HT-29 (cell line): ENCODE measurements around the gene STRIP1. TPM values are rescaled to one million over a fixed set of nuclear protein-coding genes. Genes with fewer than 3 reads are reported as not detected.
A peak's percentile ranks its signal among the peaks of the same experiment; 100 is the strongest.
"Not testable (repeated sequence)": the region's sequence is repeated elsewhere in the genome, so short reads cannot be mapped to it uniquely, and the experiment has no call there.

Experiments used
- DNase-seq: peaks from one replicate; pipeline ENCODE4 v3.0.0-alpha.2; 2015; ENCODE audit warnings: low spot score
- total RNA-seq: library from RNA; depleted of rRNA; stranded (reverse); fragments of >200 nt; shearing (Covaris generic); gene quantifications from 2 replicates; pipeline ENCODE4 v1.2.3, GENCODE V29; 2014

STRIP1 gene
- total RNA-seq, 1 experiment from 2014 or later: 24.1 TPM

DNA sequence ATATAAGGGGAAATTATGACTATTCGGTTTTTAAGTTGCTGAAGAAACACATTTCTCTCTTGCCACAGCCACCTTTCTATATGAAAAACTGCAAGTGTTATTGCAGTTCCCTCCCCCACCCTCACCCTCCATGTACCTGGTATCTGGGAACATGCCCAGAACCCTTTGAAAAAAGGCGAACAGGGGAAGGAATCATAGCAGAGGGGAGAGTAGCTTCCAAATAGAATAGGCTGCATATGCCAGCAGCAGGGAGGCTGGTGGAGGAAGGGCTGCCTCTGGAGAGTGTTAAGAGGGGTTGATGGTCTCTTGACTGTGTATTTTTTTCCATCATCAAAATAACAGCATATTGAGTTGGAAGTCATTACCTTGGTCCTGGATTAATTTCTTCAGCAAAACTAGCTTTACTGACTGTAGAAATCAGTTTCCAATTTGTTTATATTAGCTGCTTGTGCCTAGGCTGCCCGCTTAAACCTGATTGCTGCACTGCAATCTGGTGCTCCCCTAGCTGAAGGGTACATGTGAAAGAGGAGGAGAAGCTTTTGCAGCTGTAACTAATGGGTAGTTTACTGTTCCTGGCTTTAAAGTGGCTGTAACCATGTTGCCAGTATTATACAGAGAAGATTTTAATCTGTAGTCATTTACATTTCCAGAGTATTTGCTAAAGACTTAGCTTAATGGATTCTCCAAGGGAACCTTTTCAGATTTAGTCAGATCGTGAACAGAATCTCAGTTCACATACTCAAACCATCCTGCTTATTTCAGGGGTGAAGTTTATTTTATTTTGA lies 27.2 kb upstream of the STRIP1 start:
- no peak for DNase-seq

GRCh38 chr1:110008971-110009565 lies 25.4 kb upstream of the STRIP1 start:
- no peak for DNase-seq

DNA sequence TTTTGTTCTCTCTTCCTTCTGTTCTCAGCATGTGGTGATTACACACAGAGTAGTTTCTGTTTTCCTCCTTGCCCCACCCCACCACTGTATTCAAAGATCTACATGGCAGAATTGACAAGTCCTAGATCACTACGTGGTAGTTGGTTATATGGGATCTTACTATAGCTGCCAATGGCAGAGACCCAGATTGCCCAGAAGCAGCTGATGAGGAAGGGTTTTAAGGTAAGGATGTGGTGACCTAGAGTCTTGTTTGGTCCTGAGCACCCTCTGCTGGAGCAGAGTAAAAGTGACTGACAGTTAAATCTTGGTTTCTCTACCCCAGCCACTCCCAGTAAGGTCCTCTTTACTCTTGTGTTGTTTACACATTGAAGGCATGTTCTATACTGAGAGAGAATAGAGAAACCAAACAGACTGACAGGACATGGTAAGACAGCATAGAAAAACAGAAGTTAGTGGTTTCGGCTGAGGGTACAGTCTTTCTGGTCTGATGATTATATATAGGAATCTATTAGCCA lies 22.8 kb upstream of the STRIP1 start:
- DNase-seq: peak; percentile 67

GRCh38 chr1:110012100-110012780 lies 22.2 kb upstream of the STRIP1 start:
- DNase-seq: no peak

GRCh38 chr1:110017792-110018191 lies 16.6 kb upstream of the STRIP1 start:
- no peak for DNase-seq

DNA sequence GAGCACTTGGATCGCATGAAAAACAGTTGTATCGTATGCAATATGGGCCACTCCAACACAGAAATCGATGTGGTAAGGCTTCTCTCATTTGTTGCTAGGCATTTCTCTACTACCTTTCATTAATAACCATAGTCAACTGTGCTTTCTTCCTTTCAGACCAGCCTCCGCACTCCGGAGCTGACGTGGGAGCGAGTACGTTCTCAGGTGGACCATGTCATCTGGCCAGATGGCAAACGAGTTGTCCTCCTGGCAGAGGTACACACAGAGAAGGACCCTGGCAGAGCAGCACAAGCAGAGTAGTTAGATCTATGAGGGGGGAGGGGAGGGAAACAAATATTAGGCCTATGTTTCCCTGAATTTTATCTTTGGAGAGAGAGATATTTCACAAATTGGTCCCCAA lies 16.0 kb upstream of the STRIP1 start:
- no peak for DNase-seq

DNA sequence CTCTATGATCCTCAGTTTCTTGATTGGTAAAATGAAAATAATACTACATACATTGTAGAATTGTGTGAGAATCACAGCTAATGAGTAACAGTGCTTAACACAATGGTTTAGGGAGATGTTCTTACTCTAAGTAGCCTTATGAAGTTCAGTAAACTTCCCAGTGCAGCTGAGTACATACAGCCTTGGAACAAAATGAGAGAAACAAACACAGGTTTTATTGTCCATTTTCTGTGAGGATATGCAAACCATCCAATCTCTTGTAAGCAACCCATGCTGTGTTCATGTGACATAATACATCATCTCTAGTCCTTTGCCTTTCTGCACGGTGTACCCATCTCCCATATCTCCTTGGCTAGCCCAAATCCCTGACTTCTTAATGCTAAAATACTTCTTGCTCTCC lies 14.7 kb upstream of the STRIP1 start:
- DNase-seq: no peak

DNA sequence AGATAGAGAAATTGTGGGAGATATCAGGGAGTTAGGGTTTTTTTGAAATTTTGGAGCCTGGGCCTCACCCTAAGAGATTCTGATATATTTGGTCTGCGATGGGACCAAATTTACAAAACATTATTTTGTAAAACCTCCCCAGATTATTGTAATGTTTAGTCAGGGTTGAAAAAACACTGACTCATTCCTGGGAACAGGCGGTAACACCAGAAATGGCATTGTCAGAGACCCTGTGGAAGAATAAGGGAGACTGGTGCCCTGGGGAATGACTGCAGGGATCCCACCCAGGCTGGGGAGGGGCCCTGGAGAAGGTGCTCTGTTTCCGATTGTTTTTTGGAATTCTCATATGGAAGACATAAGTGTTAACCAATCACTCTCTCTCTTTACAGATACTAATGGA lies 13.1 kb upstream of the STRIP1 start:
- DNase-seq: no peak

GRCh38 chr1:110024613-110025012 lies 9.8 kb upstream of the STRIP1 start:
- DNase-seq: no peak

DNA sequence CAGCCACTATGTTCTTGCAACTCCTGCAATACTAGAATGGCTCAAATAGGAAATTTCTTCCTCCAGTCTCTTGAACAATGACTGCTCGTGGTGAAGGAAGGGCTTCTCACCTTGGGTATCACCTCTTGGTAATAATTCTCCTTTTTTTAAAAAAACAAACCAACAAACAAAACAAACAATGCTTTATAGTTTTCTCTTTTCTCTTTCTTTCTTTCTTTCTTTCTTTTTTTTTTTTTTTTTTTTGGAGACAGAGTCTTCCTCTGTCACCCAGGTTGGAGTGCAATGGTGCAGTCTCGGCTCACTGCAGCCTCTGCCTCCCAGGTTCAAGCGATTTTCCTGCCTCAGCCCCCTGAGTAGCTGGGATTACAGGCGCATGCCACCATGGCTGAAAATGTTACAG lies 3.7 kb upstream of the STRIP1 start:
- not testable (repeated sequence) for DNase-seq

DNA sequence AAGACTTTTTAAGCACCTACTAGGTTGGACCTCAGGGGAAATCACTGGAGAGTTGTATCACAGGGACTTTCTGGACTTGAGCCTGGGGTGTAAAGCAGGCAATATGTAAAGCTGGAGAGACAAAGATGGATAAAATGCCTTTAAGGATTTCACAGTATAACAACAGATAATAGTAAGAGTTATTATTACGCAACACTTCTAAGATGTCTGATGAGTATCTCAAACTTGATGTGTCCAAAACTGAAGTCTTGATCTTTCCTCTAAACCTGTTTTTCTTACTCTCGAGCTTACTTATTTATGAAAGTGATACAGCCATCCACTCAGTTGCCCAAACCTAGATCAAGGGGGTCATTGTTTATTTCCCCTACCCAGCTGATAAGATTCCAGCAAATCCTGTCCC lies 2.1 kb upstream of the STRIP1 start:
- DNase-seq: no peak

DNA sequence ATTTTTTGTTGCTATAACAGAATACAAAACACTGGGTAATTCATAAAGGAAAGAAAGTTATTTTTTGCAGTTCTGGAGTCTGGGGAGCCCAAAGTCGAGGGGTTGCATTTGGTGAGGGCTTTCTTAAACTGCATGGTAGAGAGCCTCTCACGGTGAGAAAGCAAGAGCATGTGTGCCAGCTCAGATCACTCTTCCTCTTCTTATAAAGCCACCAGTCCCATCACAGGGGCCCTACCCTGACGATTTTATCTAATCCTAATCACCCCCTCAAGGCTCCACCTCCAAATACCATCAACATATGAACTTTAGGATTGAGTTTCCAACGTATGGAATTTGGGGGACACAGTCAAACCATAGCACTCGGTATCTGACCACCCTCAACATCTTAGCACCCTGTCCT lies 1.0 kb upstream of the STRIP1 start:
- DNase-seq: no peak

GRCh38 chr1:110034040-110034450 lies 379 bp upstream of the STRIP1 start:
- DNase-seq: no peak

DNA sequence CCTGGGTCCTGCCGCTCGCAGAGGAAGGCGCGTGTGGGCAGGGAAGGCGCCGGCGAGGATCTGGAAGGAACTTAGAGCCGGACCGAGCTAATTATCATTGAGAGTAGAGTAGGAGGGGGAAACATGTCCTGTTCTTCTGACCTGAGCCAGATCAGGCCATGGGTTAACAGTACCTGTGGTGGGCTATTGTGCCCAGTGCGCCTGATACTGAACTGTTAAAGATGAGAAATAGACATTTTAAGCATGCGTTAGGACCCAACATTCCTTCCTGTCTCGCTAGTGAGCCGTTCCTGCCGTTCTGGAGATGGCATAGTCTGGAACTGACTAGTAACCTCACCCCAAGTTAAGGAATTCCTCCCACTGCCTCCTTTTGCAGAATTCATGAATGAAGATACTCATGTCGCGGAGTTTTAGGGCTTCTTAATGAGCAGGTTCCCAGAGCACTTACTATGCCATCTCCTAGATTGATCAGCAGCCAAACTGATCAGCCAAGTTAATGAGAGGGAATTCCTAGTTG lies 870 bp downstream of the STRIP1 start:
- no peak for DNase-seq

DNA sequence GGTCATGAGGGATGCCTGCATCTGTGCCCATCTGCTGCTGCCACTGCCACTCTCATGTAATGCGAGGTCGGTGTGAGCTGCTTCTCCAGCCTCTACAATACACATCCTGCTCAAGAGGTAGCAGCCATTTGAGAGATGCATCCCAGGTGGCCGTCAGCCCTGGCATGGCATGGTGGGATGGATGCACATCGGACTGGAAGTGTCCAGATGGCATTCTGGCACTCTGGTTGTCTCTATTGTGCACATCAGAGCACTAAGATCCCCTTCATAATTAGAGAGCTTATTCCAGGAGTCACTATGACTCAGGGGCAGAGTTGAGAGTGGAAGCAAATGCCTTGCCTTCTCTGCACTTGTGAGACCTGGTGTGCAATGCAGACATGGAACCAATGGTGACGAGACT lies 3.8 kb downstream of the STRIP1 start:
- no peak for DNase-seq

DNA sequence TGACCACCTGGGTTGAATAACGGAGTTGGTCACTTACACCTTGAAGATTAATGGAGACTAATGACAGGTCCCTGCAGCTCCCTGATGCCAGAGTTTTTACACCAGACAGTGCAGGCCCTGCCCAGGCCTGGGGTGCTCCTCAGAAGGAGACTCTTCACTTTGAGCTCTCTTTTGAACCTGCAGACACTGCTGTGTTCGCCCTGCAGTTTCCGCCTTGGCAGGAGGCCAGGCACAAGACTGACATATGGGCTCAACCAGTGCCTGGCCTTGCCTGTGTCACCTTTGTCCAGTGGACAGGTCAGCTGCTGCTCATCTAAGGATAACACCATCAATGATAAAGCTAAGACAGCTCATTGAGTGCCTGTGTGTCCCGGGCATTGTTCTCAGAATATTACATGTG lies 5.2 kb downstream of the STRIP1 start:
- DNase-seq: no peak

GRCh38 chr1:110040548-110040947 lies 6.1 kb downstream of the STRIP1 start:
- no peak for DNase-seq

DNA sequence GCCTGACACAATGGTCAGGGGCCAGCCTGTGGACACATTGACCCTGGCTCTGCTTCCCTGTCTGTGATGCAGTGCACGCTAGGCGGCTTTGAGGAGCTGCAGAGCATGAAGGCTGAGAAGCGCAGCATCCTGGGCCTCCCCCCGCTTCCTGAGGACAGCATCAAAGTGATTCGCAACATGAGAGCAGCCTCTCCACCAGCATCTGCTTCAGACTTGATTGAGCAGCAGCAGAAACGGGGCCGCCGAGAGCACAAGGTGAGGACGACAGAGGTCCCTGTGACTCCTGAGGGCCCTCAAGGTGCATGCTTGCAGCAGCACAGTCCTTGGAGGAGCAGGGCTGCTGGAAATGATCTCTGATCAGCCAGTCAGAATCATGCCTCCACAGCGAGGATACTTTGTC lies 8.6 kb downstream of the STRIP1 start:
- no peak for DNase-seq

DNA sequence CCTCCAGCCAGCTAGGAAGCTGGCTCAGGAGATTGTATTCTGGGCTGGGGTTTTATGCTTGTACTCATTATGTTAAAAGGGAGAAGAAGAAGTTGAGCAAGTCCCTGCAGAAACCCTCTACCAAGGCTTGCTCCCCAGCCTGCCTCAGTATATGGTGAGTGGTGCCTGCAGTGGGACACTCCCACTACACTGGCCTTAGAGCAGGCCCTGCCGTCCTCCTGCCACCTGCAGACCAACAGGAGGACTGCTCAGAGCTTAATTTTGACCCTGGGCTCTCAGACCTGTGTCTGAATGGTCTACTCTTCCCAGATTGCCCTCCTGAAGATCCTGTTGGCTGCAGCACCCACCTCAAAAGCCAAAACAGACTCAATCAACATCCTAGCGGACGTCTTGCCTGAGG lies 13.0 kb downstream of the STRIP1 start:
- DNase-seq: no peak

DNA sequence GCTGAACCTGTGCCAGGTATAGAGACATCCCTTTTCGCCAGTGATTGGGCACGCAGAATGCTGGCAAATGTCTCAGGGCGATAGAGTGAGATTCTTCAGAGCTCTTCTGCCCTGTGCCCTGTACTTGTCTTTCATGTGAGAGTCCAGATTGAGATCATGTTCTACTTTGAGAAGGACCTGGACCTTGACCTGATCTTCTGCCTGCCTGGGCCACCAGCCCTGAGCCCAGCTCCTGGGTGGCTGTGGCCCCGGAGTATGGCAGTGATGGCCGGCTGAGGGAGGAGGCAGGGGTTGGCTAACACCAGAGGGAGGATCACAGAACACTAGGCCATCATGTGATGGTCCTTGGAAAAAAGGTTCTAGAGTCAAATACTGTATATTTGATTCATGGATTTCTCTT lies 13.8 kb downstream of the STRIP1 start:
- DNase-seq: no peak

GRCh38 chr1:110048923-110049601 lies 14.6 kb downstream of the STRIP1 start:
- DNase-seq: no peak
